ENCODE measurements around the gene RRP15.

The RRP15 gene

GRCh38 chr1:218344814-218345672, 60.0 kb downstream of the RRP15 start, which contains the start of gene TGFB2:
TSS of gene TGFB2 (plus strand) at chr1:218345336. CDS start at chr1:218346702, 1,366 bp downstream.
- peak; percentile 86 for DNase-seq

- DNase-seq, result peak; percentile 81
Observed at GRCh38 chr1:218345673-218346390, 60.7 kb downstream of the RRP15 start.

DNA sequence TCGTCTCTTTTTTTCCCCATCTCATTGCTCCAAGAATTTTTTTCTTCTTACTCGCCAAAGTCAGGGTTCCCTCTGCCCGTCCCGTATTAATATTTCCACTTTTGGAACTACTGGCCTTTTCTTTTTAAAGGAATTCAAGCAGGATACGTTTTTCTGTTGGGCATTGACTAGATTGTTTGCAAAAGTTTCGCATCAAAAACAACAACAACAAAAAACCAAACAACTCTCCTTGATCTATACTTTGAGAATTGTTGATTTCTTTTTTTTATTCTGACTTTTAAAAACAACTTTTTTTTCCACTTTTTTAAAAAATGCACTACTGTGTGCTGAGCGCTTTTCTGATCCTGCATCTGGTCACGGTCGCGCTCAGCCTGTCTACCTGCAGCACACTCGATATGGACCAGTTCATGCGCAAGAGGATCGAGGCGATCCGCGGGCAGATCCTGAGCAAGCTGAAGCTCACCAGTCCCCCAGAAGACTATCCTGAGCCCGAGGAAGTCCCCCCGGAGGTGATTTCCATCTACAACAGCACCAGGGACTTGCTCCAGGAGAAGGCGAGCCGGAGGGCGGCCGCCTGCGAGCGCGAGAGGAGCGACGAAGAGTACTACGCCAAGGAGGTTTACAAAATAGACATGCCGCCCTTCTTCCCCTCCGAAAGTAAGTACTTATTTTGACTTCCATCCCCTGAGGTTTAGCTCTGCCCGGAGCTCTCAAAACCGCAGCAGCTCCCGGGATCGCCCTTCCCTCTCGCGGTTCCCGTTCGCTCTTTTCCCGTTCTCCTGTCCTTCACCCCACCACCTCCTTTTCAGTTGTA, 61.5 kb downstream of the RRP15 start:
- DNase-seq, result peak; percentile 68

- DNase-seq, result peak; percentile 88
Observed at GRCh38 chr1:218347336-218347722, 62.2 kb downstream of the RRP15 start.

DNA sequence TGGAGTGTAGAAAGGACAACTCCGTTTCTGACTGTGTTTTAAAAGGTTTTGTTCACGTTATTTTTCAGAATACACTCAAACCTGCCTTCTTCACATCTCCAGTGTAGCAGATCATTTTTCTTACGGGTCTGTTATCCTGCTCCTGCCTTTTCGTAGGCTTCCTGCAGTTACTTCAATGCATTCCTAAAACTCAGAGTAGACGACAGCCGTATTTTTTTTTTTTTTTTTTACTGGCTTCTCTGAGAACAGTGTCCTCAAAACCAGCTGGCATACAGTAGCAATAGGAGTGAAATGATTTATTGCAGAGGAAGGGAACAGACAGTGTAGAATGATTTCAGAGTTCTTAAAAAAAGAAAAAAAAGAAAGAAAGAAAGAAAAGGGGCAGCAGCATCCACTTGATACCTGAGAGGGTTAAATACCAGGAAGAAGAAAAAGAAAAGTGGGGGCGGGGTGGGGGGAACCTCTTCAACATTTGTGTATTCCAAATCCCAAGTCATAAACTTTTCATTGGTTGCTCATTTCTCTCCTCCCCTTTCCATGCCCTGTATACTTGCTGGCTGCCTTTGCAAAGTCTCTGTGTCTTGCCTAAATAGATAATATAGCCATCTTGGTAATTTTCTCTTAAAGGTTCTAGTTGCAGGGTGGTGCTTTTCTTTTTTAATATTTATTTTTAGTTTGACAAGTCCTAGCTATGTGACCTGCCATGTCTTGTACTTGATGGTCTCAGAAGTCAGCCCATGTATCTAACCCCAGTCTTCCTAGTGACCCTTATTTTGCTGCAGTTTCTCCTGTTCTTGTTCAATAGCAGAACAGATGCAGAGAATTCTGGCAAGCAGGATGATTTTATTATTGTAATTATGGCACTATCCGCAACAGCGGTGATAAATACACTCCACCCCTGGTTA, 62.9 kb downstream of the RRP15 start:
- DNase-seq, result peak; percentile 90

DNA sequence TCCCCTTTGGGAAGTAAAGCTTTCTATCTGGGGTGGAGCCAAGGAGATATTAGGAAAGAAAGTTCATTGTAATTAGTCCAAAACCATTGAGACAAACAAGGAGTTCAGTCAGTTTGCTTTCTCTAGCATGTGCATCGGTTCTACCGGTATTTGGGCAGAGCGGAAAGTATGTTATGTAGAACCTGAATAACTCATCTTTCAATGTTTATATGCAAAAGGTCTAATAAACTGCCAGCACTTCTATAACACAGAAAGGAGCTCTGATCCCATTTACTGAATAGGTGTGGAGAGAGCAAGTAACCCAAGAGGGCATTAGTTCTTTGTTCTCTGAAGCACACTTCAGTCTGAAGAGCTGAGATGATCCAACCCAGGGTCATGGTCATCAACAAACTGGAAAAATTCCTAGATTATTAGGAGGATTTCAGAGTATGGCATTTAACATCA, 63.6 kb downstream of the RRP15 start:
- DNase-seq, result no peak

DNA sequence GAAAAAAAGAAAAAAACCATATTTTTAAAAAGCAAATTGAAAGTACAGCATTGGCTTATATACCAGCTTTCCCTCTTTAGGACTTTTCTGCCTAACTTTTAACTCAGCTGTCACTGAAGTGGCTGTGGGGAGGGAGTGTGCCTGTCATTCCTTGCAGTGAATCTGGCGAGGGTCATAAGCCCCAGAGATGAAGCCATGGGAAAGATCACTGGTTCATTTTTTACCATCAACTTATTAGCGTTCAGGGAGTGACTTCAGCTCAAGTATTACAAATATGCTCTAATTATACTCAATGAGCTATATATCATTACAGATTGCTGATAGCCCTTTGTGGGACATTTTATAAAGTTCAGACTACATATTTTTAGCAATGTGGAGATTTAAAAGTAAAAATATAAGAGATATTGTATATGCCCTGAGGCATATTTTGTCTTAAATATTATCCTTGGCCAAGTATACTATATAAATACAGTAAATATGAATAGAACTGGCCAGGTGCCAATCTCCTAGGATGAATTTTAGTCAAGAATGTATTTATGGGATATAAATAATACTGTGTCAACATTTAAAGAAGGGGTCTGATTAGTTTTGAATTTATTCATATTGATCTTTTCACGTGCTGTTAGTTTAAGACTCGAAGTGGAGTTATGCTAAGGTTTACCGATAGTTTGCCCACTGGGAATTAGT, 64.4 kb downstream of the RRP15 start:
- DNase-seq, result peak; percentile 49

- DNase-seq, result peak; percentile 30
Observed at GRCh38 chr1:218350035-218350525, 65.0 kb downstream of the RRP15 start.

- DNase-seq, result peak; percentile 39
Observed at GRCh38 chr1:218350801-218351266, 65.7 kb downstream of the RRP15 start.

- DNase-seq, result peak; percentile 57
Observed at GRCh38 chr1:218351391-218352074, 66.4 kb downstream of the RRP15 start.

DNA sequence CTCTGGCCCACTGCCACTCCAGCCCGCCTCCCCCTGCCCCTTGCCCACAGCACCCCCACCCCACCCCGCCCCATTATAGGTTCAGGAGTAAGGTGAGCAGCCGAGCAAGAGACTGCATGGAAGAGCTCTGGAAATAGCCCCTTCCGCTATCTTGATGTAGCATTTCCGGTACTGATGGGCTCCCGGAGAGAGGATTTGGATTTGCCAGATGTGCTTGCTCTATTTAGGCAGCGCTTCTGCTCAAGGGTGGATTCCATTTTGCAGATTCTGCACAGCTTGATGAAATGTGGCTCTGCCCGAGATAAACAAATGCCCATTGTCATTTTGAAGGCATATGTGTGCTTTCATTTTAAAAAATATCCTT, 67.0 kb downstream of the RRP15 start:
- DNase-seq, result no peak

GRCh38 chr1:218353656-218354055, 68.6 kb downstream of the RRP15 start:
- no peak for DNase-seq

DNA sequence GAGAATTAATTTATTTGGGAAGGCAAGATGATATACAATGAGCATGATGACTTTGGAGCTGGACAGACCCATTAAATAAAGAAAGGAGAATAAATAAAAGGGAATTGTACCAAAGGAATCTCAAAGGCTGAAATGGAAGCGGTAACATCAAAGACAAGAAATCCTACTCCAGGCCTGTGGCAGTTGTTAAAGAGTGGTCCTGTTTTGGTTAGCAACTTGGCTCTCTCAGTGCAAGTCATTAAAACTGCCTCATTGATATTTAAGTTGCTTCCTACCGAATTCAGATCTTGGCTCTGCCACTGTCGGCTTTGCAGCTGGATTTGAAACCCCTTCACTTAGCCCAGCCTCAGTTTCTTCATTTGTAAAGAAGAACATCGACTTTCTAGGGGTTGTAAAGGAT, 70.2 kb downstream of the RRP15 start:
- DNase-seq, result no peak

GRCh38 chr1:218357211-218357892, 72.3 kb downstream of the RRP15 start:
- no peak for DNase-seq

GRCh38 chr1:218357893-218358232, 72.8 kb downstream of the RRP15 start:
- DNase-seq, result no peak

DNA sequence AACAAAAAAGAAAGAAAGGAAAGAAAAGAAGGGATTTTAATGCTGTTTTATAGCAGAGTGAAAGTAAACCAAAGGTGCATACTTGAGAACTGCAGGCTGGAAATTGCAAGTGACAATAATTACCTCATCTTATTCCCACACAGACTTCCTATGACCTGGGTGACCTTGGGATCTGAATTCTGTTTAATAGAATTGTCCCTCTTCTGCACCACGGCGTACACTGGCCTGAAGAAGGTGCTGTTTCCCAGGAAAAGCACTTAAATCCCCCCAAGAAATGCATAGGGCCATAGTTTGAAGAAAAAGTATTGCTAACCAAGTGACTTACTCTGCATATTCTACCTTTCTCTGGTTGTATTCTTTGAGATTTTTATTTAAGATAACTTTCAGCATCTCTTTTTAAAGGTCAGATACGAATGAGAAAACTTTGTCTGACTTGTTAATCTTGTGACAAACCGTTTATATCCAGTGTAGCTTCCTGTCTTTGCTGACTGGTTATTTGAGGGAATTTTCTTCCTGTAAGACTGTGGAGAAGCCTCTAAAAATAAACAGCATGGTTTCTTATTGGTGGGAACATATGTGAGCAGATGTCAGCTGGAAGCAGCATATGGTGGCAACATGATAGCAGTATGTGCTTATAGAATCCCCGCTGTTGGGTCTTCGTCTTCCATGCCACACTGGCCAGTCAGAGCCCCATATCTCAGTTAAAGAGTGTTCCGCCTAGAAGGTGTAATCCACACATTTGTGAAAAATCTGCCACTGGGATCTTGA, 76.4 kb downstream of the RRP15 start:
- DNase-seq, result peak; percentile 47

GRCh38 chr1:218362418-218363076, 77.5 kb downstream of the RRP15 start:
- DNase-seq, result no peak

DNA sequence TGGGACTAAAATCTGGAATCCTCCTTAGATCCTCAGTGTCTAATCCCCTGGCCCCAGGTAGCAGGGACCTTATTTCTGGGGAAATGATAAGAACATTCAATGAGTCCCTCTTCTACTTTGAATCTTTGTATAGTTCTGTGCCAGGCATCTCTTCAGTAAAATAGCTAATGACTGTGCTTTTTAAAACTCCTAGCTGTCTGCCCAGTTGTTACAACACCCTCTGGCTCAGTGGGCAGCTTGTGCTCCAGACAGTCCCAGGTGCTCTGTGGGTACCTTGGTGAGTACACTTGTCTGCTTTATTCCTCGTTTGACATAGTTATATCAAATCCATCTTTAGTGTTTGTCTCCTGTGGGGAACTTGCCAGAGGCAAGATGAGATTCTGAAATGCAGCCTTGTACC, 78.0 kb downstream of the RRP15 start:
- no peak for DNase-seq
